Middle frontal gyrus (tissue), 1 donor: ENCODE data around the gene SUPT20HL2.
"Not testable (repeated sequence)": the region's sequence is repeated elsewhere in the genome, so short reads cannot be mapped to it uniquely, and the experiment has no call there.

Experiments used
- DNase-seq: peaks from one replicate; pipeline ENCODE4 v3.0.0-alpha.2; 2015; ENCODE audit warnings: low spot score; ENCODE audit errors: extremely low spot score

Gene SUPT20HL2

DNA sequence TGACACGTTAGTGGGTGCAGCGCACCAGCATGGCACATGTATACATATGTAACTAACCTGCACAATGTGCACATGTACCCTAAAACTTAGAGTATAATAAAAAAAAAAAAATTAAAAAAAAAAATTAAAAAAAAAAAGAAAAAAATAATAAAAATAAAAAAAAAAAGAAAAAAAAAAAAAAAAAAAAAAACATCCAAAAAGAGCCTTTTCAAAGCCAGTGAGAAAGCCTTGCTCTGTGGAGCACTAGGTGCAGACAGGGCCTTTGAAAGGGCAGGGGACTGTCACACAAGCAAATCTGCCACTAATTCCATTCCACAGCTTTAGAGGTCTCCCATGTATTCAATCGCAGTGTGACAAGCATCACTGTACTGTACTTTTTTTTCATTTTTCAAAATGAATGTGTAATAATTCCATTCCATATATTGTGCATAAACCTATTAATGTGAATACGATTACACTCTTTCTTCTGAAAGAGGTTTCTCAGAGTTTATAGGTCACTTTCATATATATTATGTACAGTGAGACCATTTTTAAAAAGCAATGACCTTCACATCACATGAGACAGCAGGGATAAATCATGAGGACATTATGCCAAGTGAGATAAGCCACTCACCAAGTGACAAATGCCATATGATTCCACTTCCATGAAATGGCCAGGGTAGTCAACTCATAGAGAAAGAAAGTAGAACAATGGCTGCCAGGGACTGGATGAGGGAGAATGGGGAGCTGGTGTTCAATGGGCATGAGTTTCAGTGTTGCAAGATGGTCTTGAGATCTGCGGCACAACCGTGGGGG is 4.1 kb downstream of the SUPT20HL2 start:
- not testable (repeated sequence) for DNase-seq

GRCh38 chrX:24308803-24309202 is 5.1 kb downstream of the SUPT20HL2 start:
- not testable (repeated sequence) for DNase-seq

DNA sequence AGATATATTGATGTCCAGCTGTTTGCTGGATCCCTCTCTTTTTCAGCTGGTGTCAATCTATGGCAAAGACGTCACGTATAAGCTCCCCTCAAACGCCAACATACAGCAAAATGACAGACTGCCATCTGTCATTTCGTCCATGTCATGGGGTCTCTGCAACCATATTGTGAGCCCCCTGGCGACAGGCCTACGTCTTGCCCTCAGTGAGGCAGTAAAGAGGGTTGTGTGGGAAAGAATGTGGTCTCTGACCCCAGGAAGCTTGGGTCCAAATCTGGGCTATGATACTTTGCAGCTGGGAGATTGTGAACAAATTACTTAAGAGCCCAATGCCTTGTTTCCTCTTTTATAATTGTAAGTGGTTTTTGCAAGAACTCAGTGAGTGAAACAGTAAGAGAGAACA is 7.4 kb downstream of the SUPT20HL2 start:
- no peak for DNase-seq

DNA sequence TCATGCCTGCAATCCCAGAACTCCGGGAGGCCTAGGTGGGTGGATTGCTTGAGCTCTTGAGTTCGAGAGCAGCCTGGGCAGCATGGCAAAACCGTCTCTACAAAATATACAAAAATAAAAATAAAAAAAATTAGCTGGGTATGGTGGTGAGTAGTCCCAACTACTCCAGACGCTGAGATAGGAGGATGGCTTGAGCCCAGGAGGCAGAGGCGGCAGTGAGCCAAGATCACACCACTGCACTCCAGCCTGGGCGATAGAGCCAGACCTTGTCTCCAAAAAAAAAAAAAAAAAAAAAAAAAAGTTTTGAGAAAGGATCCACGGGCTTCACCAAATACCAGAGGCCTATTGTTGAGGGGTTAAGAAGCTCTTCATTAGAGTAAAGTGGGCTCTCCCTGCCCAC is 8.0 kb downstream of the SUPT20HL2 start:
- no peak for DNase-seq

GRCh38 chrX:24301806-24302205 is 12.1 kb downstream of the SUPT20HL2 start:
- DNase-seq: no peak

- no peak for DNase-seq
Measured at GRCh38 chrX:24301060-24301459, 12.8 kb downstream of the SUPT20HL2 start.

- DNase-seq: no peak
Measured at GRCh38 chrX:24298191-24298590, 15.7 kb downstream of the SUPT20HL2 start.

- no peak for DNase-seq
Measured at GRCh38 chrX:24294619-24295018, 19.2 kb downstream of the SUPT20HL2 start.

- DNase-seq: no peak
Measured at GRCh38 chrX:24293412-24293811, 20.5 kb downstream of the SUPT20HL2 start.

GRCh38 chrX:24292353-24292752 is 21.5 kb downstream of the SUPT20HL2 start:
- no peak for DNase-seq

- DNase-seq: no peak
Measured at GRCh38 chrX:24285082-24285481, 28.8 kb downstream of the SUPT20HL2 start.

DNA sequence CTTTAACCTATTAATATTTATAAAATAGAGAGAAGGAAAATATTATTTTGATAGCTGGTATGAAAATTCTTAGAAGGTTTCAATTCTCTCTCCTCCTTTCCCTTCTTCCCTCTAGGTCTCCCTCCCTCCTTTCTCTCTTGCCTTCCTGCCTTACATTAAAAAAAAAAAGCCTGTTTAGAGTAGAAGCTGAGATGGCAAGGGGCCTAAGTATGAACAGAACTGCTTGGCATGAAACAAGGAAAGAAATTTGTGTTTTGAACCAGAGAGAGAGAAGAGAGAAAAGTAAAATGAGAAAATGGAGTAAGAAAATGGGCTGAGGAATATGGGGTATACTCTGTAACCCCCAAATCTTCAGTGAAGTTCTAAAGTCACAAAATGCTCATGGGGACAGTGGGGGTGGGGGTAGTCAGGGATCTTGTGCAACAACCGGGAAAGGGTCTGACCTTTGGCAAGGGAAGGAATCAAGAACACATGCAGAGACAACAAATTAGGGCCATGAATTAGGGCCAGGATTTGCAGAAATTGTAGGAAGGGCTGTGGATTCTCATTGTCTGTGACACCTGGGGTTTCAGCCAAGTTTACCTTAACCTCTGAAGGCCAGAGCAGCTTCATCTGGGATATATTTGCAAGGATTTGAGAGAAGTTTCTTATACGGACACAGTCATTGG is 30.6 kb downstream of the SUPT20HL2 start:
- no peak for DNase-seq

GRCh38 chrX:24282381-24283126 is 31.3 kb downstream of the SUPT20HL2 start:
- DNase-seq: no peak

GRCh38 chrX:24277405-24277804 is 36.5 kb downstream of the SUPT20HL2 start:
- DNase-seq: no peak

GRCh38 chrX:24276015-24276414 is 37.9 kb downstream of the SUPT20HL2 start:
- DNase-seq: no peak

- DNase-seq: no peak
Measured at GRCh38 chrX:24271262-24271661, 42.6 kb downstream of the SUPT20HL2 start.

DNA sequence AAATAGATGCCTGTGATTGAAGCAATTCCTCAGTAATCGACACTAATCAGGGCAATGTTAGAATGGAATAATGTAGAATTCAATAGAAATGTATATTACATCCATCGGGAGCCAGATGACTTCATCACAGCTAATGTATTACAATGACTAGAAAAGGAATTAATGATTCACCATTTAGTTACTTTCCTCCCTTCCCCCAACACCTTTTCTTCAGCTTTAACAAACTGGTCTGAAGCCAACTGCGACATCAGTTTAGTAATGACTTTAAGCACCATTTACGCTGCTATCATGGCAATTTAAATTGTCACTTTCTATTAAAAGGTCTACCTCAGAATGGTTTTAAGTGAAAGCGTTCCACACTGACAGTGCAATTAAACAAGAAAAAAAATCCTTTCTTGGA is 45.1 kb downstream of the SUPT20HL2 start:
- no peak for DNase-seq

- DNase-seq: no peak
Measured at GRCh38 chrX:24266996-24267395, 46.9 kb downstream of the SUPT20HL2 start.

DNA sequence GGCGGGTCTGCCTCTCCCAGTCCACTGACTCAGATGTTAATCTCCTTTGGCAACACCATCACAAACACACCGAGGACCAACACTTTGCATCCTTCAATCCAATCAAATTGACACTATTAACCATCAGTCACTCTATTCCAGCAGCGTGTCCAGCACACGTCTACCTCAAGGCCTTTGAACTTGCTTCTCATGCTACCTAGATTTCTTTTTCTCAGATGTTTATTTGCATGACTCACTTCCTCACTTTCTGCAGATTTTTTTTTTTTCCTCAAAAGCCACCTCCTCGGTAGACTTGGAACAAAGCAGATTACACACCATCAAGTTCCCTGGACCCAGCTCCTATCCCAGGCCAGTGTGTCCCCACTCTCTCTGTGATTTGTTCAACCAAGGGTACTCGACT is 49.5 kb downstream of the SUPT20HL2 start:
- DNase-seq: no peak

GRCh38 chrX:24262309-24262708 is 51.6 kb downstream of the SUPT20HL2 start:
- DNase-seq: no peak
